Common myeloid progenitor, CD34-positive (primary cell): ENCODE measurements around the gene ETHE1.

Experiments
- CTCF ChIA-PET: fragments of 350-600 bp; sonication (Branson Sonifier 250); formaldehyde crosslinking; loops from one replicate; lab custom pipeline; 2021; ENCODE audit warnings: antibody characterized with exemption; lab: Charles Lee
- POLR2A ChIA-PET: fragments of 350-600 bp; sonication (Branson Sonifier 250); formaldehyde crosslinking; loops from one replicate; lab custom pipeline; 2021; ENCODE audit warnings: antibody characterized with exemption; lab: Charles Lee
- DNase-seq, 3 donors: peaks; one replicate each; pipeline versions ENCODE4 v3.0.0 to v3.0.0-alpha.2; 2013
- H3K27ac ChIP-seq, 2 experiments: 1 replicate in 1 of 2; 2 replicates in 1 of 2; pipeline ENCODE4 v1.7.0; 2013; ENCODE audit warnings: inconsistent platforms in 2 of 2, low read length in 2 of 2, mild to moderate bottlenecking in 2 of 2, low read depth in 1 of 2, moderate library complexity in 1 of 2; ENCODE audit not compliant: severe bottlenecking in 2 of 2, insufficient read depth in 1 of 2, poor library complexity in 1 of 2
- H3K27me3 ChIP-seq, 5 experiments: replicated peaks in 2 of 5; 1 replicate in 3 of 5; 2 replicates in 2 of 5; pipeline versions ENCODE4 v1.6.1 to v1.7.0; 2013; ENCODE audit warnings: low read length in 4 of 5, mild to moderate bottlenecking in 2 of 5, moderate library complexity in 2 of 5, inconsistent platforms in 1 of 5; ENCODE audit not compliant: insufficient read depth in 5 of 5, control insufficient read depth in 4 of 5
- H3K36me3 ChIP-seq, 4 experiments: 1 replicate in 2 of 4; 2 replicates in 2 of 4; pipeline versions ENCODE4 v1.6.1 to v1.7.0; 2013; ENCODE audit warnings: low read length in 3 of 4, control low read depth in 1 of 4, mild to moderate bottlenecking in 1 of 4; ENCODE audit not compliant: control insufficient read depth in 4 of 4, insufficient read depth in 4 of 4
- H3K4me1 ChIP-seq, 4 experiments: 1 replicate in 3 of 4; 2 replicates in 1 of 4; pipeline versions ENCODE4 v1.6.1 to v1.7.1; 2013; ENCODE audit warnings: low read length in 3 of 4, mild to moderate bottlenecking in 3 of 4, control low read depth in 1 of 4, inconsistent platforms in 1 of 4, moderate library complexity in 1 of 4; ENCODE audit not compliant: control insufficient read depth in 4 of 4, insufficient read depth in 4 of 4; ENCODE audit errors: control extremely low read depth in 1 of 4
- H3K4me3 ChIP-seq, 7 experiments: 1 replicate in 4 of 7; 2 replicates in 3 of 7; pipeline versions ENCODE4 v1.5.1 to v1.7.0; 2013; ENCODE audit warnings: mild to moderate bottlenecking in 7 of 7, low read length in 6 of 7, moderate library complexity in 6 of 7, inconsistent platforms in 2 of 7, low read depth in 2 of 7, control low read depth in 1 of 7; ENCODE audit not compliant: insufficient read depth in 4 of 7, control insufficient read depth in 1 of 7; ENCODE audit errors: extremely low read depth in 1 of 7
- H3K9me3 ChIP-seq, 5 experiments: 1 replicate in 4 of 5; 2 replicates in 1 of 5; pipeline versions ENCODE4 v1.6.1 to v1.7.1; 2013; ENCODE audit warnings: low read length in 4 of 5, mild to moderate bottlenecking in 2 of 5, inconsistent platforms in 1 of 5, low read depth in 1 of 5, moderate library complexity in 1 of 5; ENCODE audit not compliant: control insufficient read depth in 4 of 5, insufficient read depth in 2 of 5; ENCODE audit errors: control extremely low read depth in 1 of 5
- WGBS: methylation state at CpG from one replicate; pipeline ENCODE4 v1.1.5; 2013; ENCODE audit not compliant: insufficient coverage; 5-methylcytosine and 5-hydroxymethylcytosine counted together

The ETHE1 gene

GRCh38 chr19:43476606-43477005 lies 50.4 kb downstream of the ETHE1 start:
- ChIA-PET CTCF (interaction anchor here (0.6 kb wide), 1 partner anchor 158 kb away, joined by 3 read pairs; no protein-coding TSS in a partner anchor), POLR2A (no interaction called here)
- H3K4me1 ChIP-seq = peaks cover 0 to 19% (median 17%) of the 10 kb centered on the region in 4 experiments
- H3K27me3 ChIP-seq = no peaks in the 10 kb centered on the region
- H3K27ac ChIP-seq = no peak overlapping the region
- no peak for DNase-seq
- no peaks in the 10 kb centered on the region for H3K9me3 ChIP-seq
- H3K36me3 ChIP-seq = peaks cover 0 to 10% (median 1%) of the 10 kb centered on the region in 4 experiments
- no peak overlapping the region for H3K4me3 ChIP-seq

- Histone ChIP-seq H3K36me3 (peaks cover 0 to 5% (median 1%) of the 10 kb centered on the region in 4 experiments), H3K9me3 (no peaks in the 10 kb centered on the region), H3K4me3 (peak overlapping the region; percentile 37 to 78 (median 61)), H3K27me3 (no peaks in the 10 kb centered on the region), H3K4me1 (peaks cover 0 to 25% (median 21%) of the 10 kb centered on the region in 4 experiments), H3K27ac (peak overlapping the region in 1 of 2 experiments; percentile 70)
- CTCF ChIA-PET = interaction anchor here (1.0 to 1.3 kb wide), 2 partner anchors 10 to 15 kb away, joined by 3 to 4 read pairs; partner anchors contain the start of gene LYPD3
- POLR2A ChIA-PET = no interaction called here
- 3% methylated on average over 41 of the region's 46 CpGs for WGBS
- peak; percentile 91 to 96 (median 93) for DNase-seq
These were observed 51.9 kb downstream of the ETHE1 start for GRCh38 chr19:43474986-43475705.

- ChIA-PET POLR2A (no interaction called here), CTCF (interaction anchor here (0.6 to 1.3 kb wide), 4 partner anchors 9 to 16 kb away, joined by 3 to 4 read pairs (median 4); partner anchors contain the start of gene LYPD3)
- peaks cover 0 to 5% (median 1%) of the 10 kb centered on the region in 4 experiments for H3K36me3 ChIP-seq
- peak overlapping the region in 4 of 7 experiments; percentile 38 to 78 (median 73) for H3K4me3 ChIP-seq
- H3K27me3 ChIP-seq = no peaks in the 10 kb centered on the region
- no peak for DNase-seq
- H3K4me1 ChIP-seq = peaks cover 0 to 25% (median 21%) of the 10 kb centered on the region in 4 experiments
- no peak overlapping the region for H3K27ac ChIP-seq
- H3K9me3 ChIP-seq = no peaks in the 10 kb centered on the region
- WGBS = no CpG with 5 or more reads among the region's 4 CpGs
These were observed 52.5 kb downstream of the ETHE1 start for GRCh38 chr19:43474487-43474886.

- no peak for DNase-seq
- CTCF ChIA-PET = no interaction called here
- H3K4me1 ChIP-seq = peaks cover 3 to 49% (median 44%) of the 10 kb centered on the region in 4 experiments
- no peaks in the 10 kb centered on the region for H3K27me3 ChIP-seq
- no peak overlapping the region for H3K27ac ChIP-seq
- 89% methylated on average over 4 of the region's 5 CpGs for WGBS
- no peak overlapping the region for H3K4me3 ChIP-seq
- H3K9me3 ChIP-seq = no peaks in the 10 kb centered on the region
- no peaks in the 10 kb centered on the region for H3K36me3 ChIP-seq
- POLR2A ChIA-PET = no interaction called here
These were observed 55.9 kb downstream of the ETHE1 start for GRCh38 chr19:43471091-43471490.

- no peaks in the 10 kb centered on the region for H3K36me3 ChIP-seq
- POLR2A ChIA-PET = no interaction called here
- DNase-seq = no peak
- peaks cover 3 to 44% (median 43%) of the 10 kb centered on the region in 4 experiments for H3K4me1 ChIP-seq
- H3K27me3 ChIP-seq = peaks cover 0 to 6% (median 0%) of the 10 kb centered on the region in 5 experiments
- no peak overlapping the region for H3K27ac ChIP-seq
- CTCF ChIA-PET = no interaction called here
- H3K9me3 ChIP-seq = no peaks in the 10 kb centered on the region
- H3K4me3 ChIP-seq = no peak overlapping the region
- WGBS = 88% methylated on average over 7 of the region's 10 CpGs
These were observed 56.7 kb downstream of the ETHE1 start for GRCh38 chr19:43470288-43470687.

- no peak for DNase-seq
- ChIA-PET CTCF (no interaction called here), POLR2A (no interaction called here)
- Histone ChIP-seq H3K27ac (no peak overlapping the region), H3K4me3 (no peak overlapping the region), H3K27me3 (peaks cover 0 to 6% (median 0%) of the 10 kb centered on the region in 5 experiments), H3K36me3 (no peaks in the 10 kb centered on the region), H3K4me1 (peaks cover 3 to 45% (median 41%) of the 10 kb centered on the region in 4 experiments), H3K9me3 (no peaks in the 10 kb centered on the region)
- 100% methylated on average over 1 of the region's 1 CpG for WGBS
These were observed 57.9 kb downstream of the ETHE1 start for GRCh38 chr19:43469160-43469480.
